T-helper 9 cell (primary cell): ENCODE data around the gene PTPRQ.
"Not testable (repeated sequence)": the region's sequence is repeated elsewhere in the genome, so short reads cannot be mapped to it uniquely, and the experiment has no call there.

ENCODE experiments used
- DNase-seq: peaks from one replicate; pipeline ENCODE4 v3.0.0-alpha.2; 2020
- total RNA-seq, 2 donors: gene quantifications; one replicate each; lab custom pipeline; 2026; lab: John Stamatoyannopoulos, UW

The PTPRQ gene, protein sequence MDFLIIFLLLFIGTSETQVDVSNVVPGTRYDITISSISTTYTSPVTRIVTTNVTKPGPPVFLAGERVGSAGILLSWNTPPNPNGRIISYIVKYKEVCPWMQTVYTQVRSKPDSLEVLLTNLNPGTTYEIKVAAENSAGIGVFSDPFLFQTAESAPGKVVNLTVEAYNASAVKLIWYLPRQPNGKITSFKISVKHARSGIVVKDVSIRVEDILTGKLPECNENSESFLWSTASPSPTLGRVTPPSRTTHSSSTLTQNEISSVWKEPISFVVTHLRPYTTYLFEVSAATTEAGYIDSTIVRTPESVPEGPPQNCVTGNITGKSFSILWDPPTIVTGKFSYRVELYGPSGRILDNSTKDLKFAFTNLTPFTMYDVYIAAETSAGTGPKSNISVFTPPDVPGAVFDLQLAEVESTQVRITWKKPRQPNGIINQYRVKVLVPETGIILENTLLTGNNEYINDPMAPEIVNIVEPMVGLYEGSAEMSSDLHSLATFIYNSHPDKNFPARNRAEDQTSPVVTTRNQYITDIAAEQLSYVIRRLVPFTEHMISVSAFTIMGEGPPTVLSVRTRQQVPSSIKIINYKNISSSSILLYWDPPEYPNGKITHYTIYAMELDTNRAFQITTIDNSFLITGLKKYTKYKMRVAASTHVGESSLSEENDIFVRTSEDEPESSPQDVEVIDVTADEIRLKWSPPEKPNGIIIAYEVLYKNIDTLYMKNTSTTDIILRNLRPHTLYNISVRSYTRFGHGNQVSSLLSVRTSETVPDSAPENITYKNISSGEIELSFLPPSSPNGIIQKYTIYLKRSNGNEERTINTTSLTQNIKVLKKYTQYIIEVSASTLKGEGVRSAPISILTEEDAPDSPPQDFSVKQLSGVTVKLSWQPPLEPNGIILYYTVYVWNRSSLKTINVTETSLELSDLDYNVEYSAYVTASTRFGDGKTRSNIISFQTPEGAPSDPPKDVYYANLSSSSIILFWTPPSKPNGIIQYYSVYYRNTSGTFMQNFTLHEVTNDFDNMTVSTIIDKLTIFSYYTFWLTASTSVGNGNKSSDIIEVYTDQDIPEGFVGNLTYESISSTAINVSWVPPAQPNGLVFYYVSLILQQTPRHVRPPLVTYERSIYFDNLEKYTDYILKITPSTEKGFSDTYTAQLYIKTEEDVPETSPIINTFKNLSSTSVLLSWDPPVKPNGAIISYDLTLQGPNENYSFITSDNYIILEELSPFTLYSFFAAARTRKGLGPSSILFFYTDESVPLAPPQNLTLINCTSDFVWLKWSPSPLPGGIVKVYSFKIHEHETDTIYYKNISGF (N-terminal part only)
- total RNA-seq, result 0 to 0.07 reads per million in 2 donors

DNA sequence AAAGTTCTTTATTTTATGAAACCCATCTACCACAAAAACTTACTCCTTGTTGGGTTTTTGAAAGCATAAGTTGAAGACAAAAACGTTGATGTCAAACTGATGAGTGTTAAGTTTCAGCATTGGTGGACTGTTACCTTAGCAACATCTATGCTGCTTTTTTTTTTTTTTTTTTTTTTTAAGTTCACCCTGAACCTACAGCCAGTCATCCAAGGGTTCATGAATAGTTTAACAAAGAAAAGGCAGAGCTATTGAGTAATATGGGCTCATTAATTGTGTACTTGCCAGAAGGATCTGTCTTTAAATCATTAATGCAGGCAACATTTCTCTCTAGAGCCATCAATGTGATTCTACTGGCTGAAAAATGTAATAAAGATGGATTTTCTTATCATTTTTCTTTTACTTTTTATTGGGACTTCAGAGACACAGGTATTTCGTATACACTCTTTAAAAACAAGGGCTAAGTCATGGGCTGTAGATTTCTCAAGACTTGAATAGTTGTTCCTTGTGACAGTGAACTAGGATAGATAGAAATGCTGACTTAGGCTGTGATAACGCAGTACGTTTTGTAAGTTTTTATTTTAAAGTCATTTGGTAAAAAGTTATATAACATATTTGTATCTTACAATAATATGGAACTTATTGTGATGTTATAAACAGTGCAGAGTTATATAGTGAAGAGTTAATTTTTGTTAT, at the start of gene PTPRQ:
TSS of gene PTPRQ (plus strand) at position 262 of the 693 bp plus-strand sequence. CDS start at position 373, 111 bp downstream.
- no peak for DNase-seq

- DNase-seq, result no peak
Observed at GRCh38 chr12:80400571-80400991, 43.5 kb upstream of the PTPRQ start.

DNA sequence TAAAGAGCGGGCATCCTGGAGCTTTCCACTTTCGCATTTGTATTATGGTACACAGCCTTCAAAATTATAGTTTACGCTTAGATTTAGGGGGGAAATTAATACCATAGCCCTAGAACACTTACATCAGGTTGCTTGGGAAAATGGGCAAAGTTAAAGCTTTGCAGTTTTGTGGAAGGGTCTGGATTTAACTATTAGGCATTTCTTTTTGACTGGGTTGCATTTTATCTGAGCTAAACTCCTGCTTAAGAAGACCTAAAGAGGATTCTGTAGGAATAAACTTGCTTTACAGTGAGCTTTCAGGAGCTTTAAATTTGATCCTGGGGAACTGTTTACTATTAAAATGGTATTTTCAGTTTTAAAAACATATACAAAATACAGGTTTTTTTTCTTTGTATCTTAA, 42.8 kb upstream of the PTPRQ start:
- DNase-seq, result no peak

- DNase-seq, result no peak
Observed at GRCh38 chr12:80404629-80405028, 39.4 kb upstream of the PTPRQ start.

DNA sequence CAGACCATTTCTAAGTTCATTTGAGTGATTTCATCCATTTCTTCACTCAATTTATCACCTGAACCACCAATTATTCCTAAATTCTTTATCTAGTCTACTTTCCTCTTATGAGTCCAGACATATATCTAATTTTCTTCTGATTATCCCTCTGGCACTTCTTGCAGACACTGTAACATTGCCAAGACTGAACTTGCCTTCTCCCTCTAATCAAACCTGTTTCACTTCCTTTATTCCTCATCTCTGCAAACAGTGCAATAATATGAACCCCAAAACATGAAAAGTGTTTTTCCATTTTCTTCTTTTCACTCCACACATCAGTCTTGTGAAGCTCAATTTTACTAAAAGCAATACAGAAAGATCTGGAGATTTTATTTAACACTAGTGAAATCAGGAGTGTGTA, 37.8 kb upstream of the PTPRQ start:
- no peak for DNase-seq

DNA sequence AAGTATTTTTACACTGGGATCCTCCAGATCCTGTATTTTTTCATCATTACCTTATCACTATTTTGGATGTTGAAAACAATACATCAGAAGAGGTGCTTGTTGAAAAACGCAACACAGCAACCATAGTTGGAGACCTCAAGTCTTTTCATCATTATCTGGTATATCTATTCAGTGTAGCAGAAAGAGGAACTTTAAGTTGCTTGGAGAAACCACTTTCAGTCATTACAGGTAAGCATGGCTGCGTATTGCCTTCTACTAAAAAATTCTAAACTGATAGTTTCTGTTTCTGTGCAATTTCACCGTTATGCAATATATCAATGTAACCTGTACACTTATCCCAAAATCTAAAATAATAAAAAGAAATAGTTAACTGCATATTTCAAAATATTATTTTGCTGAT, 32.2 kb upstream of the PTPRQ start:
- DNase-seq, result no peak

GRCh38 chr12:80412343-80412953, 31.6 kb upstream of the PTPRQ start:
- no peak for DNase-seq

DNA sequence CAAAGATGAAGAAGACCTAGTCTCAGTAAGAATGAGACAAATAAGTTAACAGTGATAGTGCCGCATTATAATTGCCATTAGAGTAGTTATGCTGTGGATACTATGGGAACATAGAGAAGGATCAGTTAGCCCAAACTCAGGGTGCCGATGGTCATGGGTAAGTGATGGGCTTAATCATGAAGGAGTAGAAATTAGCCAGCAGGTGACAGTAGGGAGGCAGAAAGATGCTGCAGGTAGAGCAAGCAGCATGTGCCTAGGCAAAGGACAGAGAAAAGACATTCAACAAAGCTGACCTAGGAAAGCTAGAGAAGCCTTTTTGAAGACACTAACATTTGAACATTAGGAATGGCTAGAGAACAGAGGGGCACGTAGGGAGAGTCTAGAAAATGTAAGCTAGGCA, 30.6 kb upstream of the PTPRQ start:
- DNase-seq, result no peak

- DNase-seq, result no peak
Observed at GRCh38 chr12:80415466-80415865, 28.6 kb upstream of the PTPRQ start.

DNA sequence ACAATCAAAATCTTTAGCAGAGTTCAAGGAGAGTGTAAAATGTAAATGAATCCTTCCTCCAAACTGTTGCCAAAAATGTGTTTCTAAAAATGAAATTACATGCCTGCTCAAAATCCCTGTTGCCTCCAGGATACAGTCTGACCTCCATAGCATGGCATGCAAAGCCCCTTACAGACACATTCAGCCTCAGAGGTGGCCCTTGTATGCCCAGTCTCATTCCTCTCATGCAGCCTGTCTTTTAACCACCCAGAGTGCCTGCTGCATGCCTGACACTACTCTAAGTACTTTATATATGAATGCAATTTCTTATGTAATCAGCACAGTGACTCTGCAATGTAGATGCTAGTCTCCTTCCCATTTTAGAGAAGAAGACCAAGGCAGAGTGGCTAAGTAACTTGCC, 24.4 kb upstream of the PTPRQ start:
- DNase-seq, result no peak

- DNase-seq, result no peak
Observed at GRCh38 chr12:80420075-80420474, 24.0 kb upstream of the PTPRQ start.

GRCh38 chr12:80422550-80422949, 21.5 kb upstream of the PTPRQ start:
- DNase-seq, result no peak

DNA sequence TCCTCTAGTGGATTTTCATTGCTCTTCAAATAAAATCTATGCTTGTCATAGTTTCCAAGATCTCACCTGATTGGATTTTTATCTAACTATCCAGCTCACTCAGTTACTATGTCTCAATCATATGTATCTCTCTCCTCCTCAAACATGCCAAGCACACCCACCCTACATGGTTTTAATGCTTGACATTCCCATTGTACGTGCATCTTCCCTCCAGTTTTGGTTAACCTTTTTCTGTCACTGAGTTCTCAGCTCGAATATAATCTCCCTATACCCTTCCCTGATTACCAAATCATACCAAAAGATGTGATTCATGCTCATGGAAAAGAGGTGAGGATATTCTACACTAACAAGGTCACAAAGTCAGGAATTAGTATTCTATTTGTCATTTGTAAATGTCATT, 12.0 kb upstream of the PTPRQ start:
- DNase-seq, result no peak

- no peak for DNase-seq
Observed at GRCh38 chr12:80441921-80442320, 2.1 kb upstream of the PTPRQ start.

DNA sequence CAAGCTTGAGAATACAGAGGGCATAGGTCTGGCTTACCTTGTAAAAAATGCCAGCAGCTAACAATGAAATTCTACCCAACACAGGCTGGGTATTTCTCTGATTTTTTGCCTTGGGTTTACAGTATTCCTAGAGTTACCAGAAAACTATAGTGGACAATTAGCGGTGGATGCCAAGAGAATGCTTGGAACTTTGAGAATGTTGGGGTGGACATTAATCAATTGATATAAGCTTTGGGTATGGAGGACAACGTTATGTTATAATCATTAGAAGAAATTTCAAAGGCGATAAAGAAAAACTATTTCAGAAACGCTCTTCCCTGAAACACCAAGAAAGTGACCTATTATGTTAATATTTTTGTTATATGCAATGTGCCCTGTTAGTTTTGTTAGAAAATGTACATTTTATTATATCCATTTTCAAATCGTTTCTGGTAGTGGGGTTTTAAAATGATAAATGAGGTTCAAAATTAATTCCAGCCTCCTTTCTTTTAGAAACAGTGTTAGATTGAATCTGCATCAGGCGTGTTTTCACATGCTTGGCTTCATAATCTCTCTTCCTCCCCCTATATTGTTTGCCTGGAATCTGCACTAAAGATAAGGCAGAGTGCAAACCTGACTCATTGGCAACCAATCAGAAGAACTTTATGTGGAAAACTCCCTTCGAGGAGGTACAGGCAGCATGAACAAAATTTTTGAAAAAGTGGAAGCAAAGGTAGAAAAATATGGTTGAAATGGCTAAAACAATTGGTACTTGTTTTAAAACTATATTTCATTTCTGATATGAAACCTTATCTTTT, 1.4 kb upstream of the PTPRQ start:
- no peak for DNase-seq

DNA sequence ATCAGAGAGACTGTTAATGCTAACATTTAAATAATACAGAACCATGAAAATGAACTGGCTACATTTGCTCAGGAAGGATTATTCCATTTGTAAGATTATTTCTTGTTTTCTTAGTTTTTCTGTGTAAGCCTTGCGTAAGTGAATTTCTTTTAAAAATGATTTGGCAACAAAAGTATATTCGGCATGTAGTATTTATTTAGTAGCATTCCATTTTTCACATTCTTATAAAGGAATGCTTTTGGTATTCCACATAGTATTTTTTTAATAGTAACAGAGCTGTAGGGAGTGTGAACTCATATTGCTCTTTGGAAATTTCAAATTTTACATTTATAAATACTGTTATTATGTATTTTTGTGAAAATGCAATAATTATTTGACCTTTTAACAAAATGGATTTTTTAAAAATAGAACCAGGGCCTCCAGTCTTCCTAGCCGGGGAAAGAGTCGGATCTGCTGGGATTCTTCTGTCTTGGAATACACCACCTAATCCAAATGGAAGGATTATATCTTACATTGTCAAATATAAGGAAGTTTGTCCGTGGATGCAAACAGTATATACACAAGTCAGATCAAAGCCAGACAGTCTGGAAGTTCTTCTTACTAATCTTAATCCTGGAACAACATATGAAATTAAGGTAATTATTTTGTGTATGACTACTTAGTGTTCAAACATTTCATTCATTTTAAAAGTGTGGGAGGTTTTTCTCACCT, 1.2 kb downstream of the PTPRQ start:
- no peak for DNase-seq

DNA sequence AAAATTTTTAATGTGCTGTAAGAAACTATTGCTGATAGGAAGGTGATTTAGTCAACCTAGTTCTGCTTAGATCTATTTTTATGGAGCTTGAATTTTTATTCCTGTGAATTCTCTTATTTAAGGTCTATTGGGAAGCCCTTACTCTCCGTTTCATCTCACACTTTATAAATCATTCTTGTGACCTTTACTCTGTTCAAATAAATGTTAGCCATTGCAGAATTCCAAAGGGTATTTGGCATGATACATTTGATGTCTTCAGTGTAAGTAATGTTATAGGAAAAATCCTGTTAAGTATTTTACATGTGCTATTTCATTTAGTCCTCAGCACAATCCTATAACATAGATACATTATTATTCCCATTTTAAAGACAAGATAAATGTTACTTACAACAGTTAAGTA, 12.5 kb downstream of the PTPRQ start:
- DNase-seq, result no peak

- no peak for DNase-seq
Observed at GRCh38 chr12:80460972-80461371, 16.9 kb downstream of the PTPRQ start.

DNA sequence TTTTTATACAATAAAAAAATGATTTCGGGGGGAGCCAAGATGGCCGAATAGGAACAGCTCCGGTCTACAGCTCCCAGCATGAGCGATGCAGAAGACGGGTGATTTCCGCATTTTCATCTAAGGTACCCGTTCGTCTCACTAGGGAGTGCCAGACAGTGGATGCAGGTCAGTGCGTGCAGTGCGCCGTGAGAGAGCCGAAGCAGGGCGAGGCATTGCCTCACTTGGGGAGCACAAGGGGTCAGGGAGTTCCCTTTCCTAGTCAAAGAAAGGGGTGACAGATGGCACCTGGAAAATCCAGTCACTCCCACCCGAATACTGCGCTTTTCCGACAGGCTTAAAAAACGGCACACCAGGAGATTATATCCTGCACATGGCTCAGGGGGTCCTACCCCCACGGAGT, 17.8 kb downstream of the PTPRQ start:
- not testable (repeated sequence) for DNase-seq

- DNase-seq, result no peak
Observed at GRCh38 chr12:80469681-80470080, 25.6 kb downstream of the PTPRQ start.
